Activated CD8-positive, alpha-beta memory T cell treated with anti-CD3 and anti-CD28 coated beads, Interleukin-2, amount 50 U/mL, for 4 hours (primary cell): ENCODE measurements around the gene GTPBP4.
"Not testable (repeated sequence)": the region's sequence is repeated elsewhere in the genome, so short reads cannot be mapped to it uniquely, and the experiment has no call there.

Experiments used
- DNase-seq: peaks from one replicate; pipeline ENCODE4 v3.0.0-alpha.2; 2020

Gene GTPBP4

GRCh38 chr10:1034758-1035157 is 46.5 kb downstream of the GTPBP4 start:
- DNase-seq = no peak

GRCh38 chr10:1035201-1035600 is 47.0 kb downstream of the GTPBP4 start:
- DNase-seq = no peak

- DNase-seq = no peak
These were observed 48.1 kb downstream of the GTPBP4 start for GRCh38 chr10:1036341-1036791.

- DNase-seq = no peak
These were observed 48.9 kb downstream of the GTPBP4 start for GRCh38 chr10:1037098-1037497.

GRCh38 chr10:1038769-1039168 is 50.5 kb downstream of the GTPBP4 start:
- DNase-seq = not testable (repeated sequence)

GRCh38 chr10:1040133-1040532 is 51.9 kb downstream of the GTPBP4 start:
- no peak for DNase-seq

GRCh38 chr10:1041514-1041913 is 53.3 kb downstream of the GTPBP4 start:
- DNase-seq = no peak

- DNase-seq = no peak
These were observed 55.3 kb downstream of the GTPBP4 start for GRCh38 chr10:1043532-1043995.

GRCh38 chr10:1044146-1044545 is 55.9 kb downstream of the GTPBP4 start:
- no peak for DNase-seq

GRCh38 chr10:1044964-1045363 is 56.7 kb downstream of the GTPBP4 start:
- DNase-seq = no peak

GRCh38 chr10:1045415-1045814 is 57.2 kb downstream of the GTPBP4 start:
- DNase-seq = no peak

GRCh38 chr10:1047937-1048336 is 59.7 kb downstream of the GTPBP4 start:
- no peak for DNase-seq

GRCh38 chr10:1048349-1048731 is 60.1 kb downstream of the GTPBP4 start:
- peak; percentile 71 for DNase-seq

GRCh38 chr10:1048732-1049424 is 60.6 kb downstream of the GTPBP4 start, which contains the start of gene IDI1:
IDI1 (minus strand) TSS chr10:1049119; CDS start chr10:1049003, 116 bp downstream.
- peak; percentile 95 for DNase-seq

GRCh38 chr10:1049425-1049958 is 61.3 kb downstream of the GTPBP4 start:
- no peak for DNase-seq

GRCh38 chr10:1050145-1050544 is 61.9 kb downstream of the GTPBP4 start:
- no peak for DNase-seq

GRCh38 chr10:1050554-1050953 is 62.3 kb downstream of the GTPBP4 start:
- DNase-seq = no peak

GRCh38 chr10:1054684-1055083 is 66.5 kb downstream of the GTPBP4 start:
- DNase-seq = no peak

- DNase-seq = peak; percentile 89
These were observed 68.3 kb downstream of the GTPBP4 start, which contains the start of gene WDR37 for GRCh38 chr10:1056326-1057105. WDR37 (plus strand) TSS chr10:1056385; CDS start chr10:1072156, 15,771 bp downstream.

- no peak for DNase-seq
These were observed 68.9 kb downstream of the GTPBP4 start for GRCh38 chr10:1057106-1057657.

GRCh38 chr10:1058017-1058416 is 69.8 kb downstream of the GTPBP4 start:
- DNase-seq = no peak

GRCh38 chr10:1059902-1060301 is 71.7 kb downstream of the GTPBP4 start:
- no peak for DNase-seq
